ENCODE measurements around the gene IGFBP4. TPM values are rescaled to one million over a fixed set of nuclear protein-coding genes. Genes with fewer than 3 reads are reported as not detected.
A peak's percentile ranks its signal among the peaks of the same experiment; 100 is the strongest.

The IGFBP4 gene
- total and polyA plus RNA-seq, 3 donors from 2014 or later: 67.9 to 317 (median 76.7) TPM

GRCh38 chr17:40472733-40473452, 29.6 kb downstream of the IGFBP4 start:
- TF ChIP-seq CTCF (IDR thresholded peaks at IDR 0.05) (no peak), POLR2A (IDR thresholded peaks at IDR 0.05) (no peak)
- H3K4me3 ChIP-seq: no peak overlapping the region
- WGBS, 2 donors: 88 to 90% methylated on average over 3 of the region's 3 CpGs
- H3K27me3 ChIP-seq: no peaks in the 10 kb centered on the region
- no peak for DNase-seq
- H3K36me3 ChIP-seq (ENCODE audit: low read depth, missing control alignments): no peaks in the 10 kb centered on the region
- intact Hi-C loops (cut with DNase I; ENCODE audit: low total_unique reads): no loop called here
- H3K4me1 ChIP-seq: peaks cover 42% of the 10 kb centered on the region
- H3K9me3 ChIP-seq: no peaks in the 10 kb centered on the region
- H3K27ac ChIP-seq: no peak overlapping the region

GRCh38 chr17:40473573-40474365, 30.5 kb downstream of the IGFBP4 start:
- no peaks in the 10 kb centered on the region for H3K9me3 ChIP-seq
- 53 to 63% methylated on average over 16 of the region's 16 CpGs for WGBS, 2 donors
- TF ChIP-seq POLR2A (IDR thresholded peaks at IDR 0.05) (no peak), CTCF (IDR thresholded peaks at IDR 0.05) (no peak)
- peaks cover 42% of the 10 kb centered on the region for H3K4me1 ChIP-seq
- no peaks in the 10 kb centered on the region for H3K36me3 ChIP-seq (ENCODE audit: low read depth, missing control alignments)
- H3K27ac ChIP-seq: peak overlapping the region in 1 of 2 donors; percentile 65
- DNase-seq: no peak
- intact Hi-C loops (cut with DNase I; ENCODE audit: low total_unique reads): no loop called here
- H3K4me3 ChIP-seq: no peak overlapping the region
- H3K27me3 ChIP-seq: no peaks in the 10 kb centered on the region

GRCh38 chr17:40474419-40475002, 31.3 kb downstream of the IGFBP4 start:
- Histone ChIP-seq H3K4me1 (peaks cover 42% of the 10 kb centered on the region), H3K27ac (peak overlapping the region; percentile 63 to 65), H3K4me3 (no peak overlapping the region), H3K9me3 (no peaks in the 10 kb centered on the region), H3K27me3 (no peaks in the 10 kb centered on the region), H3K36me3 (ENCODE audit: low read depth, missing control alignments) (no peaks in the 10 kb centered on the region)
- peak; percentile 82 for DNase-seq
- TF ChIP-seq POLR2A (IDR thresholded peaks at IDR 0.05) (no peak), CTCF (IDR thresholded peaks at IDR 0.05) (no peak)
- intact Hi-C loops (cut with DNase I; ENCODE audit: low total_unique reads): loop anchor here (5.0 kb wide), 1 partner anchor 32 kb away; the partner anchor contains the start of gene IGFBP4
- 36 to 77% methylated on average over 8 to 9 of the region's 9 CpGs for WGBS, 2 donors

- intact Hi-C loops (cut with DNase I; ENCODE audit: low total_unique reads): loop anchor here (5.0 kb wide), 1 partner anchor 33 kb away; the partner anchor contains the start of gene IGFBP4
- Histone ChIP-seq H3K27me3 (no peaks in the 10 kb centered on the region), H3K27ac (peak overlapping the region; percentile 65 to 72), H3K36me3 (ENCODE audit: low read depth, missing control alignments) (no peaks in the 10 kb centered on the region), H3K4me3 (no peak overlapping the region), H3K4me1 (peaks cover 42% of the 10 kb centered on the region), H3K9me3 (no peaks in the 10 kb centered on the region)
- WGBS, 2 donors: 72 to 75% methylated on average over 18 of the region's 18 CpGs
- no peak for TF ChIP-seq POLR2A (IDR thresholded peaks at IDR 0.05)
- no peak for TF ChIP-seq CTCF (IDR thresholded peaks at IDR 0.05)
- no peak for DNase-seq
Observed at GRCh38 chr17:40475234-40475908, 32.1 kb downstream of the IGFBP4 start.

Data from testis (tissue), 3 donors.